ENCODE results near the gene MAST1. TPM values are rescaled to one million over a fixed set of nuclear protein-coding genes. Genes with fewer than 3 reads are reported as not detected.
"Not testable (repeated sequence)": the region's sequence is repeated elsewhere in the genome, so short reads cannot be mapped to it uniquely, and the experiment has no call there.

The MAST1 gene
- 0.64 and 3.2 TPM in 2 replicates for total RNA-seq

DNA sequence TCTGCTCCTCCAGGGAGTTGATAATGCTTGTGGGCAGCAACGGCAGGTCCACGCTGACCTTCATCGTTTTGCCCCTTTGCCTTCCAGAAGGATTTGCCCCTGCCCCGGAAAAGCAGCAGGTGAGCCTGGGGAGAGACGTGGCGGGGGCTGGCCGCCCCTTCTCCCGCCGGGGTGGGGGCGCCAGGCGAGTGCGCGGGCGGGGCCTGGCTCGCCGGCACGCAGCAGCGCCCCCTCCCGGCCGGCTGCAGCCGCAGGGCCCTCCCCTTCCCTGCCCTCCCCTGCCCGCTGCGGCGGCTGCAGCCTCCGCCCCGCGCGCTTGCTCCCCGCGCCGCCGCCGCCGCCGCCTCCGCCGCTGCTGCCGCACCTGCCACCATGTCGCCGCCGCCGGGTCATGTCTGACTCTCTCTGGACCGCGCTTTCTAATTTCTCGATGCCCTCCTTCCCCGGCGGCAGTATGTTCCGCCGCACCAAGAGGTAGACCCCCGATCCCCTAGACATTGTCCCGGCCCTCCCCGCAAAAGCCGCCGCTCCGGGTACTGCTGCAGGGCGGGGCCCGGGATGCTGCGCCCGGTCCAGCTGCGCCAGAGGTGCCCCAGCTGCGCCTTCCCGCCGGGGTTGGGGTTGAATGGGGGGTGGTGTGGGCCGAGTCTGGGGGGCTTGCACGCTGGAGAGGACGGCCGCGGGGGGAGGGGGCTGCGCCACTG is at the start of gene MAST1:
Gene MAST1 (plus strand): TSS at position 334 of the 704 bp plus-strand sequence. CDS start 58 bp downstream, at position 392.
- DNase-seq (ENCODE audit: extremely low read depth, low read depth, low spot score), result no peak

DNA sequence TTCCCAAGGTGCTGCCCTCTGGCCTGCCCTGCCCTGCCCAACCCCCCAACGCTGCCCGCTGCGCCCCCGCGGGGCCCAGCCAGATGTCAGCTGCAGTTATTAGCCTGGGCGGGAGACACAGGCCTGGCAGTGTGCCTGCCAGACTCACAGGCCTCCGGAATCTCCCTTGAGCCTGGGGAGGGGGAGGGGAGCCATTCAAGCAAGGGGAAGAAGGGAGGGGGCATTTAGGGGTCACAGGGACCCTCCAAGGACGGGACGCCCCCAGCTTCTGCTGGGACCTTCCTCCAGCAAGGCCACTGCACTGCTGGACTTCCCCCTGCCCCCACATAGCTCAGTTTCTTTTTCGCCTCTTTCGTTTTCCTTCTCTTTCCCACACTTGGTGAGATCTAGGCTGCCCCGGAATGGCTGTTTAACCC is 49.6 kb upstream of the MAST1 start:
- no peak for DNase-seq (ENCODE audit: extremely low read depth, low read depth, low spot score)

GRCh38 chr19:12789098-12789903 is 49.0 kb upstream of the MAST1 start:
- no peak for DNase-seq (ENCODE audit: extremely low read depth, low read depth, low spot score)

DNA sequence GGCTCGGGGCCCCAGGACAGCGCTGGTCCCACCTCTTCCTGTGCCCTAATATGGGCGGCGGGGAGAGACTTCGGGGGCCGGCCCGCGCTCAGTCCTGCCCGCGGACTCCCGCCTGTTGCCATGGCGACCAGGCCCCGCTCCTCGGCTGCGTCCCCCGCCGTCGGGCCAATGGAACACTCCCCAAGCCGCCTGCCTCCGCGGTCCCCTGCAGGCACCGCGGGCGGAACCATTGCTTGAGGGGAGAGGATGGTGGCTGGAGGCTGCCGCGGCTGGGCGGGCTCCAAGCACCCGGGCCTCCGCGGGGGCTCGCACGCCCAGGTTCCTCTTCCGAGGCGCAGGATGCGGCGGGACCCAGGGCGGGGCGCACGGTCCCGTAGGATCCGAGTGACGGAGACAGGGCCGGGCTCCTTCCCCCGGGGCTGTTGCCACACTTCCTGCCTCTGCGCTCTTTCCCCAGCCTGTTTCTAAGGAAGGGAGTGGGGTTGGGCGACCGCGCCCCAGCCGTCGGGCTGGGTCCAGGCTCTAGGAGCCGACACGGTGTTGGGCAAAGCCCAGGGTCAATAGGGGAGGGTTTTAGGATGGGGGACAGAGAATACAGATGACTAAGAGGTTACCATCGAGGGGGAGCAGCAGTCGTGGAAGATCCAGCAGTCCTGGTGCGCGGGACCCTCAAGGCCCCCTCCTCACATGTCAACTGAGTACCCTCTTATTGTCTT is 48.3 kb upstream of the MAST1 start:
- DNase-seq (ENCODE audit: extremely low read depth, low read depth, low spot score), result no peak

DNA sequence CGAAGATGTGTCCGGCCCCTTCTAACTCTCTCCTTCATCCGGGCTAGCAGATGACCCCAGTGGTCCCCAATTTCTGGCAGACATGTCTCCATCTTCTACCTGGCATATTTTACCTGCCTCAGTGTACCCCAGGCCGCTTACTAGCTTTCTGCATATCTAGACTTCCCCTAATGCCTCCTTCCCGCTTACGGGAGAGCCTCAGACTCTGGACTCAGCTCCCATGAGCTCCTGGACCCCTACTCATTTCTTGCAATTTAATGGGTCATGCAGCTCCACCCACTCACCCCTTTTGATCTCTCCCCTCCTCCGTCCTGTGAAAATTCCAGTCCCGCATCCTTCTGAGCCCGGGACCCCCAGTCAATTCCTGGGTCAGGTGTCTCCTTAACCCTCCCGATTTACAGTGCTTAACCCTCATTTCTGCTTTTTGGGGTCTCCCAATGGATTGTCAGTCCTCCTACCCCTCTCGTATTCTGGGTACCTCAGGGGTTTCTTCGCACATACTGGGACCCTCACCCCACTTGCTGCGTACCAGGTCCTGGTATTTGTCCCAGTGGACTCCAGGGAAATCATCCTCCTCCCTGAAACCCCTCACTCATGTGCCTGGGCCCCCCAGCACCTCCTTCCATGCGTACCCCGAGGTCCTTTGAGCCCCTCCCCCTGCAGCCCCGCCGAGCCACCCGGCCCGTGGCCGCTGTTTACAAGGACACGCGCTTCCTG is 47.5 kb upstream of the MAST1 start:
- DNase-seq (ENCODE audit: extremely low read depth, low read depth, low spot score), result no peak

- no peak for DNase-seq (ENCODE audit: extremely low read depth, low read depth, low spot score)
Measured at GRCh38 chr19:12791345-12792050, 46.8 kb upstream of the MAST1 start, which contains the start of gene JUNB. Gene JUNB, plus strand, starts transcription at chr19:12791486. Its CDS starts 286 bp downstream, at chr19:12791772.

DNA sequence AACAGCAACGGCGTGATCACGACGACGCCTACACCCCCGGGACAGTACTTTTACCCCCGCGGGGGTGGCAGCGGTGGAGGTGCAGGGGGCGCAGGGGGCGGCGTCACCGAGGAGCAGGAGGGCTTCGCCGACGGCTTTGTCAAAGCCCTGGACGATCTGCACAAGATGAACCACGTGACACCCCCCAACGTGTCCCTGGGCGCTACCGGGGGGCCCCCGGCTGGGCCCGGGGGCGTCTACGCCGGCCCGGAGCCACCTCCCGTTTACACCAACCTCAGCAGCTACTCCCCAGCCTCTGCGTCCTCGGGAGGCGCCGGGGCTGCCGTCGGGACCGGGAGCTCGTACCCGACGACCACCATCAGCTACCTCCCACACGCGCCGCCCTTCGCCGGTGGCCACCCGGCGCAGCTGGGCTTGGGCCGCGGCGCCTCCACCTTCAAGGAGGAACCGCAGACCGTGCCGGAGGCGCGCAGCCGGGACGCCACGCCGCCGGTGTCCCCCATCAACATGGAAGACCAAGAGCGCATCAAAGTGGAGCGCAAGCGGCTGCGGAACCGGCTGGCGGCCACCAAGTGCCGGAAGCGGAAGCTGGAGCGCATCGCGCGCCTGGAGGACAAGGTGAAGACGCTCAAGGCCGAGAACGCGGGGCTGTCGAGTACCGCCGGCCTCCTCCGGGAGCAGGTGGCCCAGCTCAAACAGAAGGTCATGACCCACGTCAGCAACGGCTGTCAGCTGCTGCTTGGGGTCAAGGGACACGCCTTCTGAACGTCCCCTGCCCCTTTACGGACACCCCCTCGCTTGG is 46.1 kb upstream of the MAST1 start:
- DNase-seq (ENCODE audit: extremely low read depth, low read depth, low spot score), result no peak

DNA sequence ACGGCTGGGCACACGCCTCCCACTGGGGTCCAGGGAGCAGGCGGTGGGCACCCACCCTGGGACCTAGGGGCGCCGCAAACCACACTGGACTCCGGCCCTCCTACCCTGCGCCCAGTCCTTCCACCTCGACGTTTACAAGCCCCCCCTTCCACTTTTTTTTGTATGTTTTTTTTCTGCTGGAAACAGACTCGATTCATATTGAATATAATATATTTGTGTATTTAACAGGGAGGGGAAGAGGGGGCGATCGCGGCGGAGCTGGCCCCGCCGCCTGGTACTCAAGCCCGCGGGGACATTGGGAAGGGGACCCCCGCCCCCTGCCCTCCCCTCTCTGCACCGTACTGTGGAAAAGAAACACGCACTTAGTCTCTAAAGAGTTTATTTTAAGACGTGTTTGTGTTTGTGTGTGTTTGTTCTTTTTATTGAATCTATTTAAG is 45.4 kb upstream of the MAST1 start:
- no peak for DNase-seq (ENCODE audit: extremely low read depth, low read depth, low spot score)

DNA sequence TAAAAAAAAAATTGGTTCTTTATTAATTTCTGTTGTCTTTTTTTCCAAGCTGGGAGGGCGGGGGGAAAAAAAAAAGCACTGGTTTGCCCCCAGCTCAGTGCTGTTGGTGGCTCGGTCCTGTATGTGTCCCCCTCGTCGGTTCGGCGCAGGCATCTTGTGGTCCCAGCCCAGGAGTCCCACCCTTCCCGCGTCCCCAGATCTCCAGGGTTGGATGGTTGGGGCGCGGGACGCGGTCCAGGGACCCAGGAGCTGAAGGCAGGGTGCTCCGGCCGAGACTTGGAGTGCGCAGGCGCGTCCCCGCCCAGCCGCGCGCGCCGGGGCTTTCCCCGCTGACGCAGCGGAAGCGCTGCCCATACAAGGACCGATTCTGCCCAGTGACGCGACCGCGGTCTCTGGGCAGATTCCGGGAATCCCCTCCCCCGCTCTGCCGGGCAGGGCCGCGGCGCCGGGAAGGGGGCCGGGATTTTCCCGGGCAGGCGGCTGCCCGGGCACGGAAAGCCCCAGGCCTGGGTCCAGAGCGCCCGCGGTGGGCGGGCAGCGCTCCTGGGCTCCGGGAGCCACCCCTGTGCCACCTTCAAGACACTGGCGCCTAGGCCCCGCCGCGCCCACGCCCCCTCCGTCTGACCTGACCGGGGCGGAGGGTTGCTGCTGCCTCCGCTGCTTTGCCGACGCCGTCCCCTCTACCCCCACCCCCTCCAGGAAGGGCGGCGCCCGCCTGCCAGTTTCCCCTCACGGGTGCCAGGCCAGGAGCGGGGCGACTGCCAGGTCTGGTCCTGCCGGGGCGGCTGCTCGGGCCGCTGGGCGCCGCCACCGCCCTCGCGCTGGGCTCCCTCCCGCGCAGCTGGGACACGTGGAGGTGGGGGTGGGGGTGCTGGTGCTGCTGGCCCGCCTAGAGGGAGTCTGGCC is 44.8 kb upstream of the MAST1 start:
- DNase-seq (ENCODE audit: extremely low read depth, low read depth, low spot score), result no peak

DNA sequence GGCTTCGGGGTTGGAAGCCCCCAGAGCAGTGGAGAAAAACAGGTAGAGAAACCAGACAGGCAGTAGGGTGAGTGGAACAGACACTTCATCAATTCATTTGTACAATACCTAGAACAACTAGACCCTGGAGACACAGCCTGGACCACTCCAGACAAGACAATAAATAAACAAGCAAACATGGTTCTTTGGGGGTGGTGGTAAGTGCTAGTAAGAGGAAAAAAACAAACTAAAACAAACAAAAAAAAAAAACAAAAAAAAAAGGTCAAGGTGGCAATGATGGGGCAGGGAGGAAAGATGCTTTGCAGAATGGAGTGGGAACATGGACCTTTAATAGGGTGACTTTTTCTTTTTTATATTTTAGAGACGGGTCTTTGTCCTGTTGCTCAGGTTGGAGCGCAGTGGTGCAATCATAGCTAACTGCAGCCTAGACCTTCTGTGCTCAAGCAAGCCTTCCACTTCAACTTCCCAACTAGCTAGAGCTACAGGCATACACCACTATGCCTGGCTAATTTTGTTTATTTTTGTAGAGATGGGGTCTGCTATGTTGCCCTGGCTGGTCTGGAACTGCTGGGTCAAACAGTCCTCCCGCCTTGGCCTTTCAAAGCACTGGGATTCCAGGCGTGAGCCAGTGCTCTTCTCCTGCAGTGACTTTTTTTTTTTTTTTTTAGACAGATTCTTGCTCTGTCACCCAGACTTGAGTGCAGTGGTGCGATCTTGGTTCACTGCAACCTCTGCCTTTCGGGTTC is 43.9 kb upstream of the MAST1 start:
- no peak for DNase-seq (ENCODE audit: extremely low read depth, low read depth, low spot score)

GRCh38 chr19:12794971-12795381 is 43.3 kb upstream of the MAST1 start:
- DNase-seq (ENCODE audit: extremely low read depth, low read depth, low spot score), result no peak

- no peak for DNase-seq (ENCODE audit: extremely low read depth, low read depth, low spot score)
Measured at GRCh38 chr19:12796146-12797071, 41.9 kb upstream of the MAST1 start.

- no peak for DNase-seq (ENCODE audit: extremely low read depth, low read depth, low spot score)
Measured at GRCh38 chr19:12797141-12797587, 41.2 kb upstream of the MAST1 start.

DNA sequence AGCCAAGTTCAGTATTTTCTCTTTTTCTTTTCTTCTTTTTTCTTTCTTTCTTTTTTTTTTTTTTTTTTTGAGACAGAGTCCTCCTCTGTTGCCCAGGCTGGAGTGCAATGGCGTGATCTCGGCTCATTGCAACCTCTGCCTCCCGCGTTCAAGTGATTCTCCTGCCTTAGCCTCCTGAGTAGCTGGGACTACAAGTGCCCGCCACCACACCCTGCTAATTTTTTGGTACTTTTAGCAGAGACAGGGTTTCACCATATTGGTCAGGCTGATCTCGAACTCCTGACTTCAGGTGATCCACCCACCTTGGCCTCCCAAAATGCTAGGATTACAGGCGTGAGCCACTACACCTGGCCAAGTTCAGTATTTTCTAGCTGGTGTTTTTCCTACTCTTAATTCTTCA is 40.7 kb upstream of the MAST1 start:
- DNase-seq (ENCODE audit: extremely low read depth, low read depth, low spot score), result not testable (repeated sequence)

DNA sequence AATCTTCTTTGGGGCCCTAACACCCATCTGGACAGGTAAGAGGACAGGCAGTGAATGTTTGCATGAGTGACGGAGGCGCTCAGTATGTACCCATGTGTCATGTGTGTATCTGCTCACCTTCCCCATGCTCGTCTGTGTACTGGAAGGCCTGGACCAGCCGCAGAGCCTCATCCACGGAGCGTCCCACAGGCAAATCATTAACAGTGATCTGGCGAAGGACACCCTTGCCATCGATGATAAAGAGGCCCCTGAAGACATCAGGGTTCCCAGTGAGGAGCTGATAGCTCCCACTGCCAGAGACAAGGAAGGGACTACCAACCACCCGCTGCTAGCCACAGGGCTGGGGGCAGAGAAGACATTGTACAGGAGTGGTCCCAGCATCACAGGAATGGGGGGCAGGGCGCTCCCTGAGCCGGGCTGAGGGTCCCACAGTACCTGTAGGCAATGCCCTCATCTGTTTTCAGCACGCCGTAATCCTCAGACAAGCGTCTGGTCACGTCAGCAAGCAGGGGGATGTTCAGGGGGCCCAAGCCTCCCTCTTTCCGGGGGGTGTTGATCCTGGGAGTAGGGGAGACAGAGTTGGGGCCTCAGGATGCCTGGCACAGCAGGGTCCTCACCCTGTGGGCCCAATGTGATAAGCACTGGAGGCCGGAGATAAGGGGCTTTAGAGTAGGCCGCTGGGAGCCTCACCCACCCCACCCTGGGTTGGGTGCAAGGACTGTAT is 38.4 kb upstream of the MAST1 start:
- DNase-seq (ENCODE audit: extremely low read depth, low read depth, low spot score), result no peak

- DNase-seq (ENCODE audit: extremely low read depth, low read depth, low spot score), result no peak
Measured at GRCh38 chr19:12800466-12800770, 37.9 kb upstream of the MAST1 start.
